IMR-90 (cell line): ENCODE measurements around the gene DNAH3. TPM values are rescaled to one million over a fixed set of nuclear protein-coding genes. Genes with fewer than 3 reads are reported as not detected.

Experiments
- ATAC-seq: fragments of 200-7000 bp; cut with Tn5 transposase; 2 replicates; pipeline ENCODE4 v1.9.1; 2020; ENCODE audit warnings: low read depth, mild to moderate bottlenecking, moderate library complexity
- BruUV-seq: library from RNA; stranded (reverse); fragments of 400-500 nt; replicated peaks from 2 replicates; lab custom pipeline; 2021; lab: Mats Ljungman, UMichigan
- CTCF ChIA-PET: fragments of 300-600 bp; formaldehyde crosslinking; extraction: SDS; loops from one replicate; lab custom pipeline; 2021; ENCODE audit warnings: antibody characterized with exemption; lab: Yijun Ruan, JAX
- POLR2A ChIA-PET: fragments of 300-600 bp; sonication (Branson Sonifier 250); formaldehyde crosslinking; loops from one replicate; lab custom pipeline; 2022; ENCODE audit warnings: antibody characterized with exemption; ENCODE audit not compliant: unreplicated experiment; lab: Charles Lee
- DNase-seq: peaks from one replicate; pipeline ENCODE4 v3.0.0; 2013
- H2AFZ ChIP-seq: replicated peaks from 2 replicates; pipeline ENCODE3; 2013; ENCODE audit warnings: low read length, mild to moderate bottlenecking; ENCODE audit not compliant: poor library complexity
- H2AK5ac ChIP-seq: 2 replicates; pipeline ENCODE4 v1.6.1; 2013; ENCODE audit warnings: low read depth, low read length, inconsistent platforms
- H2AK9ac ChIP-seq: replicated peaks from 2 replicates; pipeline ENCODE3; 2013; ENCODE audit warnings: mild to moderate bottlenecking, low read depth, low read length, moderate library complexity; ENCODE audit not compliant: poor library complexity
- H2BK120ac ChIP-seq: 2 replicates; pipeline ENCODE4 v1.6.1; 2013; ENCODE audit warnings: low read depth, low read length, inconsistent platforms
- H2BK15ac ChIP-seq: 3 replicates; pipeline ENCODE4 v1.6.1; 2013; ENCODE audit warnings: low read depth, low read length, inconsistent platforms
- H2BK20ac ChIP-seq: 2 replicates; pipeline ENCODE4 v1.6.1; 2013; ENCODE audit warnings: low read depth, mild to moderate bottlenecking, inconsistent platforms, low read length, moderate library complexity
- H2BK5ac ChIP-seq: 2 replicates; pipeline ENCODE4 v1.6.1; 2013; ENCODE audit warnings: mild to moderate bottlenecking, low read depth, low read length, inconsistent platforms; ENCODE audit not compliant: poor library complexity, severe bottlenecking
- H3K14ac ChIP-seq: replicated peaks from 2 replicates; pipeline ENCODE4 v1.6.1; 2013; ENCODE audit warnings: low read depth, low read length, inconsistent platforms
- H3K18ac ChIP-seq: 2 replicates; pipeline ENCODE4 v1.6.1; 2013; ENCODE audit warnings: low read depth, low read length, control low read depth
- H3K23ac ChIP-seq: 2 replicates; pipeline ENCODE4 v1.6.1; 2013; ENCODE audit warnings: low read depth, low read length, inconsistent platforms
- H3K27ac ChIP-seq: 2 replicates; pipeline ENCODE4 v1.5.1; 2013; ENCODE audit warnings: mild to moderate bottlenecking, control low read depth, low read length; ENCODE audit not compliant: insufficient read depth
- H3K27me3 ChIP-seq: 2 replicates; pipeline ENCODE4 v1.6.1; 2013; ENCODE audit warnings: low read length; ENCODE audit not compliant: control insufficient read depth, insufficient read depth
- H3K36me3 ChIP-seq: 2 replicates; pipeline ENCODE4 v1.6.1; 2013; ENCODE audit warnings: low read length, mixed read lengths; ENCODE audit not compliant: control insufficient read depth, insufficient read depth
- H3K4ac ChIP-seq: 2 replicates; pipeline ENCODE4 v1.6.1; 2013; ENCODE audit warnings: low read depth, low read length, inconsistent platforms
- H3K4me1 ChIP-seq: 2 replicates; pipeline ENCODE4 v1.6.1; 2013; ENCODE audit warnings: low read length, mixed read lengths; ENCODE audit not compliant: control insufficient read depth, insufficient read depth
- H3K4me2 ChIP-seq: 2 replicates; pipeline ENCODE4 v1.6.1; 2013; ENCODE audit warnings: low read depth, mild to moderate bottlenecking, control low read depth, low read length, moderate library complexity
- H3K4me3 ChIP-seq: 2 replicates; pipeline ENCODE4 v1.5.1; 2013; ENCODE audit warnings: low read depth, mild to moderate bottlenecking, control low read depth, low read length, moderate library complexity; ENCODE audit not compliant: insufficient read depth
- H3K56ac ChIP-seq: 2 replicates; pipeline ENCODE4 v1.6.1; 2013; ENCODE audit warnings: low read length, inconsistent platforms; ENCODE audit not compliant: insufficient read depth; ENCODE audit errors: extremely low read depth
- H3K79me1 ChIP-seq, 2 experiments: 2 replicates each; pipeline ENCODE4 v1.6.1; 2013; ENCODE audit warnings: low read length in 2 of 2, inconsistent platforms in 1 of 2, low read depth in 1 of 2
- H3K9ac ChIP-seq: 2 replicates; pipeline ENCODE4 v1.6.1; 2013; ENCODE audit warnings: low read depth, low read length, control low read depth
- H3K9me1 ChIP-seq: 2 replicates; pipeline ENCODE4 v1.6.1; 2013; ENCODE audit warnings: low read length, inconsistent platforms; ENCODE audit not compliant: insufficient read depth
- H3K9me3 ChIP-seq: 2 replicates; pipeline ENCODE4 v1.6.1; 2013; ENCODE audit warnings: low read length; ENCODE audit not compliant: control insufficient read depth, insufficient read depth
- H4K20me1 ChIP-seq: 2 replicates; pipeline ENCODE4 v1.6.1; 2013; ENCODE audit warnings: low read length, inconsistent platforms; ENCODE audit not compliant: insufficient read depth
- H4K5ac ChIP-seq: 2 replicates; pipeline ENCODE4 v1.6.1; 2013; ENCODE audit warnings: mild to moderate bottlenecking, low read depth, low read length, control low read depth
- H4K8ac ChIP-seq, 2 experiments: 2 replicates each; pipeline ENCODE4 v1.6.1; 2013; ENCODE audit warnings: low read depth in 2 of 2, low read length in 2 of 2, control low read depth in 1 of 2, inconsistent platforms in 1 of 2
- H4K91ac ChIP-seq: 2 replicates; pipeline ENCODE4 v1.6.1; 2013; ENCODE audit warnings: low read depth, low read length, inconsistent platforms; ENCODE audit not compliant: insufficient read depth
- BHLHE40 ChIP-seq: fragments of 150-350 bp; IDR thresholded peaks from 2 replicates; pipeline ENCODE4 v1.6.1; 2016; ENCODE audit warnings: mild to moderate bottlenecking, low read depth, low read length
- CHD1 ChIP-seq: IDR thresholded peaks from 2 replicates; pipeline ENCODE4 v1.6.1; 2012; ENCODE audit warnings: low read depth, low read length, improper control_type of control experiment
- RAD21 ChIP-seq: IDR thresholded peaks from 2 replicates; pipeline ENCODE4 v1.6.1; 2012; ENCODE audit warnings: low read length, improper control_type of control experiment
- WGBS, 2 experiments: methylation state at CpG; one replicate each; pipeline versions ENCODE4 v1.1.5 to v1.1.7; 2013; ENCODE audit warnings: missing lambda C conversion rate in 2 of 2; ENCODE audit not compliant: insufficient read length in 1 of 2; ENCODE audit errors: extremely low coverage in 2 of 2; 5-methylcytosine and 5-hydroxymethylcytosine counted together
- dilution Hi-C: fragments of 300-500 bp; cut with HindIII; formaldehyde crosslinking; loops from one replicate; pipeline ENCODE4 v1.14.3; 2018; ENCODE audit warnings: low sequenced_read_pairs; ENCODE audit not compliant: unreplicated experiment
- in situ Hi-C: fragments of 300-500 bp; cut with MboI; formaldehyde crosslinking; loops from 3 replicates; pipeline ENCODE4 v1.14.3; 2019; ENCODE audit warnings: low sequenced_read_pairs, inconsistent platforms, mixed read lengths
- intact Hi-C: fragments of 100-400 bp; cut with micrococcal nuclease; formaldehyde crosslinking; loops from 2 replicates; pipeline ENCODE4 v1.10.0; 2022
- polyA plus RNA-seq, 3 experiments: library from polyadenylated mRNA; depleted of rRNA; stranded (reverse); fragments of >200 nt; gene quantifications; 2 replicates each; pipeline ENCODE4 v1.2.3, GENCODE V29; 2012; ENCODE audit warnings: low replicate concordance in 1 of 3
- total RNA-seq: library from RNA; depleted of rRNA; stranded (reverse); fragments of >200 nt; gene quantifications from 2 replicates; pipeline ENCODE4 v1.2.3, GENCODE V29; 2012
- TF ChIP-seq, protein P1 (sequence below): fragments of 150-350 bp; IDR thresholded peaks from 2 replicates; pipeline ENCODE4 v1.6.1; 2017; ENCODE audit warnings: mild to moderate bottlenecking, antibody characterized with exemption, low read length, low read depth

The DNAH3 gene
- total and polyA plus RNA-seq, 2 of the 4 experiments (the other 2 are of a cell fraction) = not detected

DNA sequence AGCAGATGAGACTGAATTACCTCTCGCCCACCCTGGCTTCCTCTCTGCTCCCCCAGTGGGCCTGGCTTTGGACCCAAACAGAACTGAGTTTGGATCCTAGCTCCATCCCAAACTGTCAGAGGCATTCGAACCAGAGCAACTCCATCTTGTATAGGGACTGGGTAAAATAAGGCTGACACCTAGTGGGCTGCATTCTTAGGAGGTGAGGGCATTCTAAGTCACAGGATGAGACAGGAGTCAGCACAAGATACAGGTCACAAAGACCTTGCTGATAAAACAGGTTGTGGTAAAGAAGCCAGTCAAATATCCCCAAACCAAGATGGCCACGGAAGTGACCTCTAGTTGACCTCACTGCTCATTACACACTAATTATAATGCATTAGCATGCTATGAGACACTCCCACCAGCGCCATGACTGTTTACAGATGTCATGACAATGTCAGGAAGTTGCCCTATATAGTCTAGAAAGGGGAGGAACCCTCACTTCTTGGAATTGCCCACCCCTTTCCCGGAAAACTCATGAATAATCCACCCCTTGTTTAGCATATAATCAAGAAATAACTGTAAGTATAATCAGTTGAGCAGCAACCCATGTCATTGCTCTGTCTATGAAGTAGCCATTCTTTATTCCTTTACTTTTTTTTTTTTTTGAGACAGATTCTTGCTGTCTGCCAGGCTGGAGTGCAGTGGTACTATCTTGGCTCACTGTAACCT is 205.6 kb downstream of the DNAH3 start:
- DNase-seq (peak; percentile 16), ATAC-seq (no peak; the same call in 1 of the 2 replicates)
- H2BK15ac ChIP-seq = no peak overlapping the region
- no peak overlapping the region for H4K91ac ChIP-seq
- no peak overlapping the region for H2AK9ac ChIP-seq
- H3K9me1 ChIP-seq = no peaks in the 10 kb centered on the region
- no peak overlapping the region for H4K8ac ChIP-seq
- intact Hi-C loops = loop anchor here (5.0 kb wide), 1 partner anchor 93 kb away; no protein-coding TSS in a partner anchor
- no peak overlapping the region for H3K4me3 ChIP-seq
- WGBS, 2 experiments = 60% methylated on average over 1 of the region's 5 CpGs; no CpG with 5 or more reads in 1 of the 2 experiments
- no peak overlapping the region for H3K56ac ChIP-seq
- no peak overlapping the region for H2AK5ac ChIP-seq
- H3K18ac ChIP-seq = no peak overlapping the region
- in situ Hi-C loops = no loop called here
- no peak overlapping the region for H3K23ac ChIP-seq
- no peak overlapping the region for H4K5ac ChIP-seq
- no peak overlapping the region for H2BK120ac ChIP-seq
- no peak overlapping the region for H3K9ac ChIP-seq
- CTCF ChIA-PET = no interaction called here
- H3K36me3 ChIP-seq = no peaks in the 10 kb centered on the region
- TF ChIP-seq BHLHE40 = no peak
- TF ChIP-seq, protein P1, sequence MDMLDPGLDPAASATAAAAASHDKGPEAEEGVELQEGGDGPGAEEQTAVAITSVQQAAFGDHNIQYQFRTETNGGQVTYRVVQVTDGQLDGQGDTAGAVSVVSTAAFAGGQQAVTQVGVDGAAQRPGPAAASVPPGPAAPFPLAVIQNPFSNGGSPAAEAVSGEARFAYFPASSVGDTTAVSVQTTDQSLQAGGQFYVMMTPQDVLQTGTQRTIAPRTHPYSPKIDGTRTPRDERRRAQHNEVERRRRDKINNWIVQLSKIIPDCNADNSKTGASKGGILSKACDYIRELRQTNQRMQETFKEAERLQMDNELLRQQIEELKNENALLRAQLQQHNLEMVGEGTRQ = no peak
- TF ChIP-seq CHD1 = no peak
- peak; percentile 17; the same call in 1 of the 2 replicates for TF ChIP-seq RAD21
- H3K4me1 ChIP-seq = no peaks in the 10 kb centered on the region
- dilution Hi-C loops = no loop called here
- no peaks in the 10 kb centered on the region; the same call in 1 of the 2 replicates for H3K27me3 ChIP-seq
- H2BK20ac ChIP-seq = no peak overlapping the region
- H2BK5ac ChIP-seq = no peak overlapping the region
- H2AFZ ChIP-seq = peak overlapping the region; percentile 11
- no peaks in the 10 kb centered on the region for H3K9me3 ChIP-seq
- no peaks in the 10 kb centered on the region for H4K20me1 ChIP-seq
- POLR2A ChIA-PET = no interaction called here
- no peak overlapping the region for H3K14ac ChIP-seq
- no peaks in the 10 kb centered on the region for H3K79me1 ChIP-seq
- H3K4me2 ChIP-seq = no peak overlapping the region
- no peak overlapping the region for H3K27ac ChIP-seq
- no TSS peak for BruUV-seq
- H3K4ac ChIP-seq = no peak overlapping the region
